ENCODE results near the gene HECTD3. TPM values are rescaled to one million over a fixed set of nuclear protein-coding genes. Genes with fewer than 3 reads are reported as not detected.
"Not testable (repeated sequence)": the region's sequence is repeated elsewhere in the genome, so short reads cannot be mapped to it uniquely, and the experiment has no call there.

The HECTD3 gene
- total RNA-seq, 1 experiment from 2014 or later = 12.6 TPM

- H3K27ac Mint-ChIP-seq (ENCODE audit: unreplicated experiment) = no peak overlapping the region
- DNase-seq = no peak
- H3K27me3 Mint-ChIP-seq (ENCODE audit: unreplicated experiment) = no peaks in the 10 kb centered on the region
- TF ChIP-seq CTCF (IDR thresholded peaks at IDR 0.05; ENCODE audit: unreplicated experiment) = no peak
- no peaks in the 10 kb centered on the region for H3K4me1 Mint-ChIP-seq (ENCODE audit: low read depth, unreplicated experiment)
- peaks cover 2% of the 10 kb centered on the region for H3K36me3 Mint-ChIP-seq (ENCODE audit: insufficient read depth, unreplicated experiment)
- no peak overlapping the region for H3K4me3 Mint-ChIP-seq (ENCODE audit: low read depth, unreplicated experiment)
- no TSS peak for BruUV-seq (replicated peaks)
- H3K9me3 Mint-ChIP-seq (ENCODE audit: low read depth, unreplicated experiment) = no peaks in the 10 kb centered on the region
- CTCF ChIA-PET = no interaction called here
- intact Hi-C loops (cut with micrococcal nuclease; ENCODE audit: unreplicated experiment) = no loop called here
Measured at GRCh38 chr1:44995467-44996238, 15.5 kb downstream of the HECTD3 start.

GRCh38 chr1:44994309-44994898 is 16.7 kb downstream of the HECTD3 start:
- no peaks in the 10 kb centered on the region for H3K36me3 Mint-ChIP-seq (ENCODE audit: insufficient read depth, unreplicated experiment)
- DNase-seq = no peak
- H3K9me3 Mint-ChIP-seq (ENCODE audit: low read depth, unreplicated experiment) = no peaks in the 10 kb centered on the region
- intact Hi-C loops (cut with micrococcal nuclease; ENCODE audit: unreplicated experiment) = no loop called here
- CTCF ChIA-PET = no interaction called here
- no peaks in the 10 kb centered on the region for H3K27me3 Mint-ChIP-seq (ENCODE audit: unreplicated experiment)
- H3K4me3 Mint-ChIP-seq (ENCODE audit: low read depth, unreplicated experiment) = no peak overlapping the region
- BruUV-seq (replicated peaks) = no TSS peak
- TF ChIP-seq CTCF (IDR thresholded peaks at IDR 0.05; ENCODE audit: unreplicated experiment) = no peak
- no peak overlapping the region for H3K27ac Mint-ChIP-seq (ENCODE audit: unreplicated experiment)
- H3K4me1 Mint-ChIP-seq (ENCODE audit: low read depth, unreplicated experiment) = no peaks in the 10 kb centered on the region

DNA sequence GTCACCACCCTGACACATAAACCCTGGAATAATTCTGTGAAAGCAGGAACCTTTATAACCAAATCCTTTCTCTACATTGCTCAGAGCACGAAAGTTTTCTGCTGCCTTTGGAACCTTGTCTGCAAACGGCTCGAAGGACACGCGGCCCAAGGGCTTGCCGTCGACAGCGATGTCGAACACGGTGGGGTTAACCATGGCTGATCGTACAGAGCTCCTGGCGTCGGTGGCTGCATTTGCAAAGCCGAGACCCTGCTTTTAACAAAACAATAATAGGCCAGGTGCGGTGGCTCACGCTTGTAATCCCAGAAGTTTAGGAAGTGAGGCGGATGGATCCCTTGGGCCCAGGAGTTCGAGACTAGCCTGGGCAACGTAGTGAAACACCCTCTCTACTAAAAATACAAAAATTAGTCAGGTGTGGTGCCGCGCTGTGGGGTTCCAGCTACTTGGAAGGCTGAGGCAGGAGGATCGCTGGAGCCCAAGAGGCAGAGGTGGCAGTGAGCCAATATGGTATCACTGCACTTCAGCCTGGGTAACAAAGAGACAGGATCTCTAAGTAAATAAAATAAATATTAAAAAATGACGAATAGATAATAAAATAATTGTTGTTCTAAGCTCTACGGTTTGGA is 22.5 kb downstream of the HECTD3 start:
- TF ChIP-seq CTCF (IDR thresholded peaks at IDR 0.05; ENCODE audit: unreplicated experiment) = no peak

DNA sequence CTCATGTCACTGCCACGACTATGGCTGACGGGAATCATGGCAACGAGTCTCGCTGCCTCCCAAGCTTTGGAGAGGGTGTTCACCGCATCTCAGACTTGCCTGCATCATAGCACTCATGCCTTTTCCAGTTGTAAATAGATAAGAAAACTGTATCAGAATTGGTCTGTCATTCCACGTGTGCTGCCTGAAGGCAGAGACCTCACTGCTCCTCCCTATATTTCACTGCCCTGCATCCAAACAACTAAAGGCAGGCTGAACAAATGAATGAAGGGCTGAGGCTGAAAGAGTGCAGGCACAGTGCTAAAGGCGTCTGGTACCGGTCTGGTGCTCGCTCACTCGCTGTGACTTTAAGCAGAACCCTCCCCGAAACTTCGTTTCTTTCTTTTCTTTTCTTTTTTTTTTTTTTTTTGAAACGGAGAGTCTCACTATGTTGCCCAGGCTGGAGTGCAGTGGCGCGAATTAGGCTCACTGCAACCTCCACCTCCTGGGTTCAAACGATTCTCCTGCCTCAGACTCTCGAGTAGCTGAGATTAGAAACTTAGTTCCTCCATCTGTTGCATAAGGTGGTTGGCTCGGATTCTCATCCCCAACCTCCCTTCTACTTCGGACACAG is 25.3 kb downstream of the HECTD3 start:
- H3K36me3 Mint-ChIP-seq (ENCODE audit: insufficient read depth, unreplicated experiment) = peaks cover 10% of the 10 kb centered on the region
- peak overlapping the region; percentile 88 for H3K4me3 Mint-ChIP-seq (ENCODE audit: low read depth, unreplicated experiment)
- H3K27ac Mint-ChIP-seq (ENCODE audit: unreplicated experiment) = peak overlapping the region; percentile 63
- CTCF ChIA-PET = interaction anchor here (0.6 to 1.4 kb wide), 5 partner anchors 16 to 318 kb away, joined by 3 to 5 read pairs (median 3); no protein-coding TSS in a partner anchor
- peaks cover 9% of the 10 kb centered on the region for H3K4me1 Mint-ChIP-seq (ENCODE audit: low read depth, unreplicated experiment)
- intact Hi-C loops (cut with micrococcal nuclease; ENCODE audit: unreplicated experiment) = no loop called here
- TSS peak; percentile 80 for BruUV-seq (replicated peaks)
- no peaks in the 10 kb centered on the region for H3K27me3 Mint-ChIP-seq (ENCODE audit: unreplicated experiment)
- no peak for TF ChIP-seq CTCF (IDR thresholded peaks at IDR 0.05; ENCODE audit: unreplicated experiment)
- DNase-seq = no peak
- no peaks in the 10 kb centered on the region for H3K9me3 Mint-ChIP-seq (ENCODE audit: low read depth, unreplicated experiment)

More for the DNA sequence above, 22.5 kb downstream of the HECTD3 start:
- H3K27me3 Mint-ChIP-seq (ENCODE audit: unreplicated experiment) = no peaks in the 10 kb centered on the region
- H3K36me3 Mint-ChIP-seq (ENCODE audit: insufficient read depth, unreplicated experiment) = peaks cover 10% of the 10 kb centered on the region
- H3K4me3 Mint-ChIP-seq (ENCODE audit: low read depth, unreplicated experiment) = no peak overlapping the region
- no peak for DNase-seq
- H3K27ac Mint-ChIP-seq (ENCODE audit: unreplicated experiment) = no peak overlapping the region
- H3K9me3 Mint-ChIP-seq (ENCODE audit: low read depth, unreplicated experiment) = no peaks in the 10 kb centered on the region
- CTCF ChIA-PET = interaction anchor here (0.7 kb wide), 1 partner anchor 338 kb away, joined by 4 read pairs; the partner anchor contains the start of gene HPDL
- intact Hi-C loops (cut with micrococcal nuclease; ENCODE audit: unreplicated experiment) = no loop called here
- peaks cover 9% of the 10 kb centered on the region for H3K4me1 Mint-ChIP-seq (ENCODE audit: low read depth, unreplicated experiment)
- BruUV-seq (replicated peaks) = no TSS peak

DNA sequence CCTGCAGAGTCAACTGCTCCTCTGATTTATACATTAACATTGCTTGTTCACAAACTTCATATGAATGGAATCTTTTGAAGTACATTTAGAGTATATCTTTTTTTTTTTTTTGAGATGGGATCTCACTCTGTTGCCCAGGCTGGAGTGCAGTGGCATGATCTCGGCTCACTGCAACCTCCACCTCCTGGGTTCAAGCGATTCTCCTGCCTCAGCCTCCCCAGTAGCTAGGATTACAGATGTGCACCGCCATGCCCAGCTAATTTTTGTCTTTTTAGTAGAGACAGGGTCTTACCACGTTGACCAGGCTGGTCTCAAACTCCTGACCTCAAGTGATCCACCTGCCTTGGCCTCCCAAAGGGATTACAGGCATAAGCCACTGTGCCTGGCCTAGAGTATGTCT is 33.8 kb downstream of the HECTD3 start:
- H3K9me3 Mint-ChIP-seq (ENCODE audit: low read depth, unreplicated experiment); intact Hi-C loops (cut with micrococcal nuclease; ENCODE audit: unreplicated experiment); H3K27ac Mint-ChIP-seq (ENCODE audit: unreplicated experiment); H3K4me1 Mint-ChIP-seq (ENCODE audit: low read depth, unreplicated experiment); DNase-seq; BruUV-seq (replicated peaks); H3K27me3 Mint-ChIP-seq (ENCODE audit: unreplicated experiment); CTCF ChIA-PET; H3K4me3 Mint-ChIP-seq (ENCODE audit: low read depth, unreplicated experiment): not testable (repeated sequence)
- H3K36me3 Mint-ChIP-seq (ENCODE audit: insufficient read depth, unreplicated experiment) = peaks cover 27% of the 10 kb centered on the region

Measured in Calu3 (cell line).